H4 (cell line): Measurements from ENCODE around the gene CNNM3. TPM values are rescaled to one million over a fixed set of nuclear protein-coding genes. Genes with fewer than 3 reads are reported as not detected.
A peak's percentile ranks its signal among the peaks of the same experiment; 100 is the strongest.
"Not testable (repeated sequence)": the region's sequence is repeated elsewhere in the genome, so short reads cannot be mapped to it uniquely, and the experiment has no call there.

Source experiments
- DNase-seq: peaks from one replicate; pipeline ENCODE4 v3.0.0-alpha.2; 2015; ENCODE audit warnings: low spot score
- total RNA-seq: library from RNA; depleted of rRNA; stranded (reverse); fragments of >200 nt; shearing (Covaris generic); gene quantifications from 2 replicates; pipeline ENCODE4 v1.2.3, GENCODE V29; 2014; rRNA removed

CNNM3 gene
- total RNA-seq = 3.4 and 3.5 TPM in 2 replicates

DNA sequence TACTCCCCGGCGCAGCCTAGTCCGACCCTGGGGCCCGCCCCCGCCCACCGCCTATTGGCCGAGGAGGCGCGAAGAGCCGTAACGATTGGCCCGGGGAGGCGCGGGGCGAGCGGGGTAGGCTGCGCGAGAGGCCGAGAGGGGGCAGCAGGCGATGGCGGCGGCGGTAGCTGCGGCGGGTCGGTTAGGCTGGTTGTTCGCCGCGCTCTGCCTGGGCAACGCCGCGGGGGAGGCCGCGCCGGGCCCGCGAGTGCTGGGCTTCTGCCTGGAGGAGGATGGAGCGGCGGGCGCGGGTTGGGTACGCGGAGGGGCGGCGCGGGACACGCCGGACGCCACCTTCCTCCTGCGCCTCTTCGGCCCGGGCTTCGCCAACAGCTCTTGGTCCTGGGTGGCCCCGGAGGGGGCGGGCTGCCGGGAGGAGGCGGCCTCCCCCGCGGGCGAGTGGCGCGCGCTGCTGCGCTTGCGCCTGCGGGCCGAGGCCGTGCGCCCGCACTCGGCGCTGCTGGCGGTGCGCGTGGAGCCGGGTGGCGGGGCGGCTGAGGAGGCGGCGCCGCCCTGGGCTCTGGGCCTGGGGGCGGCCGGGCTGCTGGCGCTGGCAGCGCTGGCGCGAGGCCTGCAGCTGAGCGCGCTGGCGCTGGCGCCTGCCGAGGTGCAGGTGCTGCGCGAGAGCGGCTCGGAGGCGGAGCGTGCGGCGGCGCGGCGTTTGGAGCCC, at the start of gene CNNM3:
Gene CNNM3, plus strand, starts transcription at position 142 of the 709 bp plus-strand sequence. Its CDS starts 10 bp downstream, at position 152.
- peak; percentile 84 for DNase-seq

DNA sequence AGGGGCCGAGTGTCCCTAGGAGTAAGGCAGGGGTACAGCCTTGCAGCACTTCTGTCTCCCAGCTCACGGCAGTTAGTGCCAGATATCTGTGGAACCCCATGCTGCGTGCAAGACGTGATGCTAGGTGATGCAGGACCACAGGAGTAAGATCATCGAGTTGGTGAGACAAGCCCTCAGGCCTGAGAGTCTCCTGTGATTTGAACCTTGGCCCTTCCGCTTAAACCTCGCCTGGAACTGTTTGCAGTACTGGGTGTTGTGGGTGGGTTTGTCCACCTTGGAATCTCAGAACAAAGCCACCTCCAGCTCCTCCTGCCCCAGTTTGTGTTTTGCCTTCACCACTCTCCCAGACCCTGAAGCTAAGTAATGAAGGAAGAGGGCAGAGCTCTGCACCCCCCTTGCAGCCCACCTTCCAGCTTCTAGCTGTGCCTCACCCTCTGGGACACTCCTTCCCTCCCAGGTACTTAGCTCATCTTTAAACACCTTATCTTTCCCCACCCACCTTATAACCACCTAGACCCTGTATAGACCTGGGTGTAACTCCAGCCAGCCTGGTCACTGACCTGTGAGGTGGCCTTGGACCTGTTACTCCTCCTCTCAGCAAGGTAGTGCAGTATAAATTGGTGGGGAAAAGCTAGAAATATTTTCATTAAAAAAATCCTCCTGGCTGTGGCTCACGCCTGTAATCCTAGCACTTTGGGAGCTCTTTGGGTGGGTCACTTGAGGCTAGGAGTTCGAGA, 48.8 kb upstream of the CNNM3 start:
- DNase-seq = no peak

DNA sequence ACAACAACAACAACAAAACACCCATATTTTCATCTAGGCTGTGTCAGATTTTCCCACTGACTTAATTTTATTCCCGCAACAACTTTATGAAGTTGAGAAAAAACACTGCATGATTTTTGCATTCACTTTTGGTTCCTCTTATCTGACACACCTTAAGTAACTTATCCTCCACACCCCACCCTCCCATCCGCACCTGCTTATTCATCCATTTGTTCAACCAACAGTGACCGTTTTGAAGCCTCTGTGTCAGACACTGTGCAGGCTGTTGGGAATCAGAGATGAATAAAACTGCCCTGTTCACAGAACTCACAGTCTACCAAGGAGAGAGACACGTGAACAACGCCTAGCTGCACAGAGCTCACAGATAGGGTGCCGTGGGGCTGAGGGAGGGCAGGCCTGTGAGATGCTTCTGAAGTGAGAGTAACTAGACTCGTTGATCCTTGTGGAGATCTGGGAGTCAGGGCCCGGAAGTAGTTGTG, 47.9 kb upstream of the CNNM3 start:
- DNase-seq = no peak

DNA sequence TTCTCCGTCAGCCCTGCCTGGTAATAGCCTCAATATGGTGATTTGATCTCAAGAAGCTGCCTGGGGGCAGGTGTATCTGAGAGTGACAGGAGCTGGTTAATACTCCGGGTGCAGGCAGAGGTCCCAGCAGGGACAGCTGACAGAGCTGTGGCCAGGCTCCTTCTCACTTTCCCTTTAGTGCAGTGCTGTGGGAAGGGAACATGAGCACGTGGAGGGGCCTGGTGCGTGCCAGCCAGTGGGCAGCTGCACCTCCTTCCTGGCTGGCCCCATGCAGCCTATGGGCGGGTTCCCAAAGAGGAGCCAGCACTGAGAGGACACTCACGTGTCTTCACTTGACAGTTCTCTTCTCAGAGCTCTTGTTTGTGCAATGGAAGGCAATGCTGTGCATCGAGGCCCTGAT, 46.3 kb upstream of the CNNM3 start:
- DNase-seq = no peak

- no peak for DNase-seq
Measured at GRCh38 chr2:96770442-96771202, 45.4 kb upstream of the CNNM3 start.

DNA sequence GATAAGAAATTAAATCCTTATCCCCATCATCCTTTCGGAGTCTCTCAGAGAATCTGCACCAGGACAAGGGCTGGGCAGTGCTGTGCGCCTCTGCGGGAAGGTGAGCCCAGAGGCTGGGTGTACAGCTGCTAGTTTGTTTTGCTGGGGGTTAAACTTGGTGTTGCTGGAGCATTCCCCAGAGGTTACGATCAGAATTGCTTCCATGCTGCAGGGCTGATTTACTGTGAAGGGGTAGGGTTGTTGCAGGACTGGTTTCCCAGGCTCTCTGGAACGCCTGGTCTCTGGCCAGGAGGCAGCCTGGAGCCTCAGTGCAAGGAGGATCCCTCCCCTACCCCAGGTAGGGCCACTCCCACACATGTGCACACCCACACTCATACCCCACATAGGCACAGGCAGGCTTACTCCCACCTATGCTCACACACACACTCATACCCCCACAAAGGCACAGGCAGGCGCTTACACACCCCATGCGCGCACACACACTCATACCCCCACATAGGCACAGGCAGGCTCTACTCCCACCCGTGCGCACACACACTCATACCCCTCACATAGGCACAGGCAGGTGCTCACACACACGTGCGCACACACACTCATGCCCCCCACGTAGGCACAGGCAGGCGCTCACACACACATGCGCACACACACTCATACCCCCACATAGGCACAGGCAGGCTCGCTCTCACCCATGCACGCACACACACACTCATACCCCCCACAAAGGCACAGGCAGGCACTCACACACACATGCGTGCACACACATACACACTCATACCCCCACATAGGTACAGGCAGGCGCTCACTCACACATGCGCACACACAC, 44.1 kb upstream of the CNNM3 start:
- DNase-seq = no peak

- no peak for DNase-seq
Measured at GRCh38 chr2:96772903-96773671, 43.0 kb upstream of the CNNM3 start.

- no peak for DNase-seq
Measured at GRCh38 chr2:96773922-96774321, 42.1 kb upstream of the CNNM3 start.

GRCh38 chr2:96775160-96775559, 40.9 kb upstream of the CNNM3 start:
- DNase-seq = no peak

GRCh38 chr2:96783388-96783787, 32.7 kb upstream of the CNNM3 start:
- DNase-seq = no peak

DNA sequence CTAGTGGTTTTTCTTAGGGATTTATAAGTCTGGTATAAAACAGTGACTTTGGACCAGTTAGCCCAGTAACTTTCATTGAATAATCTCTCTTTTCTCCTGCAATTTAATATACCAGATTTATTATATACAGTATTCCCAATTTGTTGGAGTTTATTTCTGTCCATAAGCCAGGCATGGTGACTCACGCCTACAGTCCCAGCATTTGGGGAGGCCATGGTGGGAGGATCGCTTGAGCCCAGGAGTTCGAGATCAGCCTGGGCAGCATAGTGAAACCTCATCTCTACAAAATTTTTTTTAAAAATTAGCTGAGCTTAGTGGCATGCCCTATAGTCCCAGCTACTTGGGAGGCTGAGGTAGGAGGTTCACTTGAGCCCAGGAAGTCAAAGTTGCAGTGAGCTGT, 28.7 kb upstream of the CNNM3 start:
- no peak for DNase-seq

GRCh38 chr2:96788442-96789244, 27.4 kb upstream of the CNNM3 start:
- no peak for DNase-seq

DNA sequence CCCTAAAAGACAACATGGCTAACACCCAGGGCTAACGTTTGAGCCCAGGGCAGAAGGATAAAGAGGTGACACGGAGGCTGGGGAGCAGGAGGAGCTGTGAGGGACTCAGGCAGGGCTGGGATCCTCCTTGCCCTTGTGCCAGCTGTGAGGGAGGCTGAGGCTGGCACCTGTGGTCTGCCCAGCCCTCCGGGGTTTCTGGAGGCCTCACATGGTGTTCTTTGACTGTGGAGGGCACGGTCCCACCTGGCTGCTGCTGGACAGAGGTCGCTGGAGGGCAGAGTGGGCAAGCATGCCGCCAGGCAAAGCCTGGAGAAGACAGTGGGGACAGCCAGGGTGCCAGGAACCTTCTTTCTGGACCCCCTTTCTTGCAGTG, 26.8 kb upstream of the CNNM3 start:
- no peak for DNase-seq

DNA sequence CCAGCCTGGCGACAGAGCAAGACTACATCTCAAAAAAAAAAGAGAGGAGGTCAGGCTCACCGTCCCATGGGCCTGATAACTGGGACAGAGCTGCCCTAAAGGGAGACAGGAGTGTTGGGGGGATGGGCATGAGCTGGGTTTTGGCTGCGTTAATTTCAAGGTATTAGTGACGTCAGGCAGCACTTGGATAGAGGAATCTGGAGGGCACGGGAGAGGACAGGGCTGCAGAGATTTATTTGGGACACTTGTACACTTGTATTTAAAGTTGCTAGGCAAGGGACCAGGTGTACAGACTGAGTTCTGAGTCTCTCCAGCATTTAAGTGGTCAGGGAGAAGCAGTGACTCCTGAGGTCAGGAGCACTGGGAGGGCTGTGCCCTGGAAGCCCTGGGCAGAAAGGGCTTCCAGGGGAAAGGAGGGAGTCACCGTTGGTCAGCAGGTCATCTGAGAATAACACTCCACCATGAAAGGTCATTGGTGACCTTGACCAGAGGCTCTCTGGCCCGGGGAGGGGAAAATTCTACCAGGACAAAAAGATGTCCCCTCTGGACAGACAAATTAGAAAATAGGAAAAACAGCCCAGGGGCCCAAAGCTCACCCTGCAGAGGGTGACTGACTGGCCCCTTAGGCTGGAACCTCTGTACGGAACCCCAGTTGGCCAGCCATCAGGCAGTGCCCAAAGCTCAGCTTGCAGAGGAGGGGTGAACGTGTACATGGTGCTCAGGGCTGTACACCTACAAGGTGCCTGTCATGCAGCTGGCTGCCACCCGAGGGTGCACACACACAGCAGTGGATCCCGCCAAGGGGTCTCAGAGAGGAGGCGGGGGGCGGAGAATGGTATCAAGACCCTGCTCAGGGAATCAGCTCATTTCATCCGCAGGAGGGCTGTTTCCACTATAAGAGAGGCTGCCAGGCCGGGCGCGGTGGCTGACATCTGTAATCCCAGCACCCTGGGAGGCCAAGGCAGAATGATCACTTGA, 23.0 kb upstream of the CNNM3 start:
- DNase-seq = no peak

GRCh38 chr2:96795076-96795475, 21.0 kb upstream of the CNNM3 start:
- DNase-seq = no peak

GRCh38 chr2:96796497-96796896, 19.6 kb upstream of the CNNM3 start:
- DNase-seq = not testable (repeated sequence)

DNA sequence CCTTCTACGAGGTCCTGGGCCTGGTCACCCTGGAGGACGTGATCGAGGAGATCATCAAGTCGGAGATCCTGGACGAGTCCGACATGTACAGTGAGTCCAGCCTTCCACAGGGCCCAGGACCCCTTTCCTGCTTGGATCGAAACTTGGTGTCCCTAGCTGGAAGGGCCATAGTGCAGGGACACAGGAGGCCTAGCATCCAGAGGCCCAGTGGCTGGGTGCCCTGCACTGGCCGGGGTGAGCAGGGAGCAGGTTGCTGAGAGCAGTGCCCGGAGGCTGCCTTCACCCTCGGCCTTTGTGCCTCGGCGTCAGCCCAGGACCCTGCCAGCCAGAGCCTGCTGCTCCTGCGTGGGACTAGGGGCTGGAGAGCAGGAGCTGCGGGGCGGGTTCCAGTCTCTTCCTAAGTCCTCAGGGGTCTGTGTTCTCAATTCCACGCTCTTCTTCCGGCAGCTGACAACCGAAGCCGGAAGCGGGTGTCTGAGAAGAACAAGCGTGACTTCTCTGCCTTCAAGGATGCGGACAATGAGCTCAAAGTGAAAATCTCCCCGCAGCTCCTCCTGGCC, 18.9 kb upstream of the CNNM3 start:
- DNase-seq = no peak
